ENCODE data around the gene PIAS4.

PIAS4 gene

DNA sequence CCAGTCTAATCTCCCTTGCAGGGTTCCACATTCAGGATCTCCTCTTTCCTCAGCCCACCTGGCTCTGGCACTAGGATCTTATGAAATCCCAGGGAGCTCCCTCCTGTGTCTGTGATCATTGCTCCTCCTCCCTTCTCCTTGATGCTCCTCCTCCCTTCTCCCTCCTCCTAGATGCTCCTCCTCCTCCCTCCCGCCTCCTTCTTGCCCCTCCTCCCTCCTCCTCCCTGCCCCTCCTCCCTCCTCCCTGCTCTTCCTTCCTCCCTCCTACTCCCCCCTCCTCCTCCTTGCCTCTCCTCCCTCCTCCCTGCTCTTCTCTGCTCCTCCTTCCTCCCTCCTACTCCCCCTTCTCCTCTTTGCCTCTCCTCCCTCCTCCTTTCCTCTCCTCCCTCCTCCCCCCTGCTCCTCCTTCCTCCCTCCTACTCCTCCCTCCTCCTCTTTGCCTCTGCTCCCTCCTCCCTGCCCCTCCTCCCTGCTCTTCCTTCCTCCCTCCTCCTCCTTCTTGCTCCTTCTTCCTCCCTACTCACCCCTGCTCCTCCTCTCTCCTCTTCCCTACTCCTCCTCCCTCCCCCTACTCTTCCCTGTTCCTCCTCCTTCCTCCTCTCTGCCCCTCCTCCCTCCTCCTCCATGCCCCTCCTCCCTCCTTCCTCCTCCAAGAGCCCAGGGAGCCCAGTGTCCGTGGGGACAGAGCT is 74.0 kb downstream of the PIAS4 start:
- H3K9ac ChIP-seq (ENCODE audit: low read length): no peak overlapping the region
- H3K9me3 ChIP-seq (ENCODE audit: control insufficient read depth, insufficient read depth, low read depth, low read length): no peaks in the 10 kb centered on the region
- H3K36me3 ChIP-seq (ENCODE audit: control insufficient read depth, insufficient read depth, low read length): no peaks in the 10 kb centered on the region
- H3K4me1 ChIP-seq (ENCODE audit: control insufficient read depth, insufficient read depth, low read length): peaks cover 24% of the 10 kb centered on the region
- H3K4me3 ChIP-seq (ENCODE audit: low read depth, low read length): no peak overlapping the region
- H3K27ac ChIP-seq (ENCODE audit: low read depth, low read length): no peak overlapping the region
- H3K27me3 ChIP-seq (ENCODE audit: control insufficient read depth, insufficient read depth, low read length): no peaks in the 10 kb centered on the region

- Histone ChIP-seq H3K9ac (ENCODE audit: low read length) (no peak overlapping the region), H3K27ac (ENCODE audit: low read depth, low read length) (no peak overlapping the region), H3K4me3 (ENCODE audit: low read depth, low read length) (no peak overlapping the region), H3K36me3 (ENCODE audit: control insufficient read depth, insufficient read depth, low read length) (no peaks in the 10 kb centered on the region), H3K9me3 (ENCODE audit: control insufficient read depth, insufficient read depth, low read depth, low read length) (no peaks in the 10 kb centered on the region), H3K27me3 (ENCODE audit: control insufficient read depth, insufficient read depth, low read length) (no peaks in the 10 kb centered on the region), H3K4me1 (ENCODE audit: control insufficient read depth, insufficient read depth, low read length) (peaks cover 19% of the 10 kb centered on the region)
Measured at GRCh38 chr19:4082172-4082571, 74.6 kb downstream of the PIAS4 start.

- no peaks in the 10 kb centered on the region for H3K9me3 ChIP-seq (ENCODE audit: control insufficient read depth, insufficient read depth, low read depth, low read length)
- H3K36me3 ChIP-seq (ENCODE audit: control insufficient read depth, insufficient read depth, low read length): no peaks in the 10 kb centered on the region
- H3K9ac ChIP-seq (ENCODE audit: low read length): no peak overlapping the region
- no peak overlapping the region for H3K4me3 ChIP-seq (ENCODE audit: low read depth, low read length)
- no peak overlapping the region for H3K27ac ChIP-seq (ENCODE audit: low read depth, low read length)
- peaks cover 9% of the 10 kb centered on the region; the same call in 1 of the 2 replicates for H3K4me1 ChIP-seq (ENCODE audit: control insufficient read depth, insufficient read depth, low read length)
- no peaks in the 10 kb centered on the region for H3K27me3 ChIP-seq (ENCODE audit: control insufficient read depth, insufficient read depth, low read length)
Measured at GRCh38 chr19:4083677-4084546, 76.4 kb downstream of the PIAS4 start.

DNA sequence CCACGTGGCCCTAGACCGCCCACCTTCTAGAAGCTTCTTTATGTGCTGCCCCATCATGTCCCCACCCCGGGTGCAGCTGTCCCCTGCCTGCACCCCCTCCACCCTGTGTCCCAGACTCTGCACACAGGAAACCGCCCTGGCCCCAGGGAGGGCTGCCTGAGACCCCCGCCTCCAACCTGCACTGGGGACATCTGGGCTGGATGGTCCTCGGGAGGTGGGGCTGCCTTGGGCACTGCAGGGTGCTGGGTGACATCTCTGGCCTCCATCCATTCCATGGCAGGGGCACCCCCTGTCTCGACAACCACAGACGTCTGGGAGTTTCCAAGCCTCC is 77.0 kb downstream of the PIAS4 start:
- Histone ChIP-seq H3K9ac (ENCODE audit: low read length) (no peak overlapping the region), H3K27me3 (ENCODE audit: control insufficient read depth, insufficient read depth, low read length) (no peaks in the 10 kb centered on the region), H3K4me1 (ENCODE audit: control insufficient read depth, insufficient read depth, low read length) (peaks cover 9% of the 10 kb centered on the region; the same call in 1 of the 2 replicates), H3K4me3 (ENCODE audit: low read depth, low read length) (no peak overlapping the region), H3K9me3 (ENCODE audit: control insufficient read depth, insufficient read depth, low read depth, low read length) (no peaks in the 10 kb centered on the region), H3K27ac (ENCODE audit: low read depth, low read length) (no peak overlapping the region), H3K36me3 (ENCODE audit: control insufficient read depth, insufficient read depth, low read length) (peaks cover 5% of the 10 kb centered on the region)

- H3K27ac ChIP-seq (ENCODE audit: low read depth, low read length): no peak overlapping the region
- no peaks in the 10 kb centered on the region for H3K9me3 ChIP-seq (ENCODE audit: control insufficient read depth, insufficient read depth, low read depth, low read length)
- H3K36me3 ChIP-seq (ENCODE audit: control insufficient read depth, insufficient read depth, low read length): peaks cover 21% of the 10 kb centered on the region
- peaks cover 9% of the 10 kb centered on the region; the same call in 1 of the 2 replicates for H3K4me1 ChIP-seq (ENCODE audit: control insufficient read depth, insufficient read depth, low read length)
- no peak overlapping the region for H3K4me3 ChIP-seq (ENCODE audit: low read depth, low read length)
- no peaks in the 10 kb centered on the region for H3K27me3 ChIP-seq (ENCODE audit: control insufficient read depth, insufficient read depth, low read length)
- H3K9ac ChIP-seq (ENCODE audit: low read length): no peak overlapping the region
Measured at GRCh38 chr19:4086411-4086867, 78.9 kb downstream of the PIAS4 start.

GRCh38 chr19:4087787-4088679 is 80.5 kb downstream of the PIAS4 start:
- 0 out of 2 replicates have a peak, but pooled peaks cover 5% of the 10 kb centered on the region for H3K4me1 ChIP-seq (ENCODE audit: control insufficient read depth, insufficient read depth, low read length)
- no peak overlapping the region for H3K4me3 ChIP-seq (ENCODE audit: low read depth, low read length)
- H3K9ac ChIP-seq (ENCODE audit: low read length): no peak overlapping the region
- peaks cover 32% of the 10 kb centered on the region for H3K36me3 ChIP-seq (ENCODE audit: control insufficient read depth, insufficient read depth, low read length)
- no peak overlapping the region for H3K27ac ChIP-seq (ENCODE audit: low read depth, low read length)
- H3K27me3 ChIP-seq (ENCODE audit: control insufficient read depth, insufficient read depth, low read length): no peaks in the 10 kb centered on the region
- no peaks in the 10 kb centered on the region for H3K9me3 ChIP-seq (ENCODE audit: control insufficient read depth, insufficient read depth, low read depth, low read length)

DNA sequence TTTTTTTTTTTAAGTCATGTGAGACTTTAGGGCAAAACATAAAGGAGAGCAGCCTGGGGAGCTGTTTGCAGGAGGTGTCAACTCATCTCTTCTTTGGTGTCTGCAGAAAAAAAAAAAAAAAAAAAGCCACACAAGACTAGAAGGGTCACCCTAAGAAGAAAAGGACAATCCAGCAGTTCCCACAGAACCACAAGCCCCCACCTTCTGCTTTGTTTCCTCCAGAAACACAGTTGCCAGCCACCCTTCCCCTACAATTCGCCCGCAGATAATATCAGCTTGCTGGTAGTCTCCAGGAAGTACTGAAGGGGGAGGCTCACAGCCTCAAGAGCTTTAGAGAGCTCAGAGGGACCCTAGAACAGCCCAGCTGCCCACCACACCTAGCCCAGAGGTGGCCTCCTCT is 81.4 kb downstream of the PIAS4 start:
- Histone ChIP-seq H3K27ac (ENCODE audit: low read depth, low read length) (no peak overlapping the region), H3K4me3 (ENCODE audit: low read depth, low read length) (no peak overlapping the region), H3K9me3 (ENCODE audit: control insufficient read depth, insufficient read depth, low read depth, low read length) (no peaks in the 10 kb centered on the region), H3K4me1 (ENCODE audit: control insufficient read depth, insufficient read depth, low read length) (0 out of 2 replicates have a peak, but pooled peaks cover 4% of the 10 kb centered on the region), H3K9ac (ENCODE audit: low read length) (no peak overlapping the region), H3K36me3 (ENCODE audit: control insufficient read depth, insufficient read depth, low read length) (peaks cover 41% of the 10 kb centered on the region), H3K27me3 (ENCODE audit: control insufficient read depth, insufficient read depth, low read length) (no peaks in the 10 kb centered on the region)
